ENCODE results near the gene ARL3. TPM values are rescaled to one million over a fixed set of nuclear protein-coding genes. Genes with fewer than 3 reads are reported as not detected.

The ARL3 gene
- polyA plus RNA-seq, 1 experiment = 8.1 TPM

- Histone ChIP-seq H3K27me3 (ENCODE audit: control insufficient read depth, insufficient read depth, low read length) (no peaks in the 10 kb centered on the region), H3K4me3 (ENCODE audit: low read depth, low read length) (no peak overlapping the region), H3K36me3 (ENCODE audit: control insufficient read depth, insufficient read depth, low read length) (peaks cover 26% of the 10 kb centered on the region)
- POLR2A ChIA-PET = interaction anchor here (0.7 kb wide), 1 partner anchor 53 kb away, joined by 11 read pairs; no protein-coding TSS in a partner anchor
- CTCF ChIA-PET = interaction anchor here (0.5 to 2.4 kb wide), 6 partner anchors 9 to 431 kb away, joined by 3 to 12 read pairs (median 4); no protein-coding TSS in a partner anchor
- TF ChIP-seq, protein P1, sequence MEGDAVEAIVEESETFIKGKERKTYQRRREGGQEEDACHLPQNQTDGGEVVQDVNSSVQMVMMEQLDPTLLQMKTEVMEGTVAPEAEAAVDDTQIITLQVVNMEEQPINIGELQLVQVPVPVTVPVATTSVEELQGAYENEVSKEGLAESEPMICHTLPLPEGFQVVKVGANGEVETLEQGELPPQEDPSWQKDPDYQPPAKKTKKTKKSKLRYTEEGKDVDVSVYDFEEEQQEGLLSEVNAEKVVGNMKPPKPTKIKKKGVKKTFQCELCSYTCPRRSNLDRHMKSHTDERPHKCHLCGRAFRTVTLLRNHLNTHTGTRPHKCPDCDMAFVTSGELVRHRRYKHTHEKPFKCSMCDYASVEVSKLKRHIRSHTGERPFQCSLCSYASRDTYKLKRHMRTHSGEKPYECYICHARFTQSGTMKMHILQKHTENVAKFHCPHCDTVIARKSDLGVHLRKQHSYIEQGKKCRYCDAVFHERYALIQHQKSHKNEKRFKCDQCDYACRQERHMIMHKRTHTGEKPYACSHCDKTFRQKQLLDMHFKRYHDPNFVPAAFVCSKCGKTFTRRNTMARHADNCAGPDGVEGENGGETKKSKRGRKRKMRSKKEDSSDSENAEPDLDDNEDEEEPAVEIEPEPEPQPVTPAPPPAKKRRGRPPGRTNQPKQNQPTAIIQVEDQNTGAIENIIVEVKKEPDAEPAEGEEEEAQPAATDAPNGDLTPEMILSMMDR (IDR thresholded peaks at IDR 0.05; ENCODE audit: insufficient read depth, low read depth, low read length) = no peak
- DNase-seq (ENCODE audit: low read depth) = peak; percentile 24
These were observed 53.1 kb downstream of the ARL3 start for GRCh38 chr10:102660888-102661657.

GRCh38 chr10:102658802-102659201 lies 55.4 kb downstream of the ARL3 start:
- Histone ChIP-seq H3K4me3 (ENCODE audit: low read depth, low read length) (no peak overlapping the region), H3K36me3 (ENCODE audit: control insufficient read depth, insufficient read depth, low read length) (peaks cover 38% of the 10 kb centered on the region), H3K27me3 (ENCODE audit: control insufficient read depth, insufficient read depth, low read length) (no peaks in the 10 kb centered on the region)
- ChIA-PET CTCF (interaction anchor here (1.1 to 1.2 kb wide), 2 partner anchors 9 to 32 kb away, joined by 3 read pairs; no protein-coding TSS in a partner anchor), POLR2A (no interaction called here)
- TF ChIP-seq, protein P1 (IDR thresholded peaks at IDR 0.05; ENCODE audit: insufficient read depth, low read depth, low read length) = no peak
- no peak for DNase-seq (ENCODE audit: low read depth)

- no peaks in the 10 kb centered on the region for H3K27me3 ChIP-seq (ENCODE audit: control insufficient read depth, insufficient read depth, low read length)
- POLR2A ChIA-PET = no interaction called here
- CTCF ChIA-PET = interaction anchor here (1.2 kb wide), 1 partner anchor 10 kb away, joined by 3 read pairs; no protein-coding TSS in a partner anchor
- peaks cover 44% of the 10 kb centered on the region for H3K36me3 ChIP-seq (ENCODE audit: control insufficient read depth, insufficient read depth, low read length)
- H3K4me3 ChIP-seq (ENCODE audit: low read depth, low read length) = no peak overlapping the region
- DNase-seq (ENCODE audit: low read depth) = no peak
- TF ChIP-seq, protein P1 (IDR thresholded peaks at IDR 0.05; ENCODE audit: insufficient read depth, low read depth, low read length) = no peak
These were observed 56.0 kb downstream of the ARL3 start for GRCh38 chr10:102657984-102658724.

GRCh38 chr10:102657451-102657850 lies 56.7 kb downstream of the ARL3 start:
- CTCF ChIA-PET = no interaction called here
- peaks cover 47% of the 10 kb centered on the region for H3K36me3 ChIP-seq (ENCODE audit: control insufficient read depth, insufficient read depth, low read length)

More at GRCh38 chr10:102657451-102657850, 56.7 kb downstream of the ARL3 start:
- TF ChIP-seq, protein P1 (IDR thresholded peaks at IDR 0.05; ENCODE audit: insufficient read depth, low read depth, low read length) = no peak
- H3K27me3 ChIP-seq (ENCODE audit: control insufficient read depth, insufficient read depth, low read length) = no peaks in the 10 kb centered on the region
- no peak overlapping the region for H3K4me3 ChIP-seq (ENCODE audit: low read depth, low read length)
- DNase-seq (ENCODE audit: low read depth) = no peak
- POLR2A ChIA-PET = no interaction called here

Data from BJ (cell line).